MM.1S (cell line): ENCODE data around the gene TCF7L2.

Experiments
- DNase-seq: peaks from one replicate; pipeline ENCODE4 v3.0.0-alpha.2; 2015
- H2AFZ ChIP-seq: fragments of 300-600 bp; sonication (generic); 2 replicates; pipeline ENCODE4 v1.6.0; 2016; ENCODE audit warnings: antibody characterized with exemption, low read length
- H3F3A ChIP-seq: fragments of 300-600 bp; sonication (generic); 2 replicates; pipeline ENCODE4 v1.6.1; 2016; ENCODE audit warnings: mild to moderate bottlenecking, antibody characterized with exemption, low read length, moderate library complexity, mixed read lengths; ENCODE audit not compliant: insufficient read depth
- H3K27ac ChIP-seq: fragments of 300-600 bp; sonication (generic); 2 replicates; pipeline ENCODE4 v1.5.1; 2016; ENCODE audit warnings: mild to moderate bottlenecking, low read length
- H3K27me3 ChIP-seq: fragments of 300-600 bp; sonication (generic); replicated peaks from 2 replicates; pipeline ENCODE4 v1.6.0; 2016; ENCODE audit warnings: low read length; ENCODE audit not compliant: insufficient read depth
- H3K36me3 ChIP-seq: fragments of 300-600 bp; sonication (generic); replicated peaks from 2 replicates; pipeline ENCODE4 v1.6.1; 2016; ENCODE audit warnings: mild to moderate bottlenecking, low read length, mixed read lengths; ENCODE audit not compliant: insufficient read depth
- H3K4me1 ChIP-seq: fragments of 300-600 bp; sonication (generic); 2 replicates; pipeline ENCODE4 v1.6.1; 2016; ENCODE audit warnings: low read length, mixed read lengths
- H3K4me2 ChIP-seq: fragments of 300-600 bp; sonication (generic); 2 replicates; pipeline ENCODE4 v1.6.0; 2016; ENCODE audit warnings: low read depth, low read length
- H3K4me3 ChIP-seq: fragments of 300-600 bp; sonication (generic); 2 replicates; pipeline ENCODE4 v1.5.1; 2016; ENCODE audit warnings: low read length, mixed read lengths
- H3K79me2 ChIP-seq: fragments of 300-600 bp; sonication (generic); 2 replicates; pipeline ENCODE4 v1.6.1; 2016; ENCODE audit warnings: mixed run types, low read length, mixed read lengths
- H3K9ac ChIP-seq: fragments of 300-600 bp; sonication (generic); 2 replicates; pipeline ENCODE4 v1.6.1; 2016; ENCODE audit warnings: low read length, mixed read lengths
- H3K9me2 ChIP-seq: fragments of 300-600 bp; sonication (generic); replicated peaks from 2 replicates; pipeline ENCODE4 v1.6.1; 2016; ENCODE audit warnings: mild to moderate bottlenecking, low read length, mixed read lengths; ENCODE audit not compliant: insufficient read depth
- H3K9me3 ChIP-seq: fragments of 300-600 bp; sonication (generic); replicated peaks from 2 replicates; pipeline ENCODE4 v1.6.1; 2016; ENCODE audit warnings: mild to moderate bottlenecking, low read length, mixed read lengths; ENCODE audit not compliant: insufficient read depth
- H4K20me1 ChIP-seq: fragments of 300-600 bp; sonication (generic); 2 replicates; pipeline ENCODE4 v1.6.1; 2016; ENCODE audit warnings: mild to moderate bottlenecking, low read length, moderate library complexity, mixed read lengths; ENCODE audit not compliant: insufficient read depth
- EZH2 ChIP-seq: fragments of 300-600 bp; sonication (generic); optimal IDR thresholded peaks from 2 replicates; pipeline ENCODE3; 2017; ENCODE audit warnings: low read depth, mild to moderate bottlenecking, antibody characterized with exemption, low read length, mixed read lengths
- EZH2phosphoT487 ChIP-seq: fragments of 300-600 bp; sonication (generic); IDR thresholded peaks from 2 replicates; pipeline ENCODE4 v1.6.1; 2018; ENCODE audit warnings: antibody characterized with exemption, low read length
- TF ChIP-seq, protein P1 (sequence below): fragments of 300-600 bp; sonication (generic); IDR thresholded peaks from 2 replicates; pipeline ENCODE4 v1.5.1; 2016; ENCODE audit warnings: antibody characterized with exemption, low read length, mixed read lengths

TCF7L2 gene

DNA sequence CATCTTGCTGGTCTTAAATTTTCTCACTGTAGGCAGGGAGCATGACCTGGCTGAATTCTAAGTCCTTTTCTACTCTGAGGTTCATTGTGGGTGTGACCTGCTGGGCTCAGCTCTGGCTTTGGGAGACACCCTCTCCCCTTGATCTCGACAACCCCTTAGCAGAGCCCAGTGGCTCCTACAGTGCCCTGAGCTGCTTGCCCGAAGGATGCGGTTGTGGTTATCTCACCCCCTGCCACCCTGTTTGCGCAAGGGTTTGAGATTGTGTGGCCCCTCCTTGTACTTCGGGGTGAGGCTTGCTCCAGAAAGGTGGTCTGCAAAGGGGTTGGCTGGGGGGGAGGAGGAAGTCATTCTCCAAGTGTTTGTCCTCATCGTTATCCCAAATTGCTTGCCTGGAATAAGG lies 55.3 kb downstream of the TCF7L2 start:
- Histone ChIP-seq H3K79me2 (no peaks in the 10 kb centered on the region), H3K9me2 (no peaks in the 10 kb centered on the region), H3K36me3 (no peaks in the 10 kb centered on the region), H3K4me3 (no peak overlapping the region), H4K20me1 (no peaks in the 10 kb centered on the region), H3K4me1 (no peaks in the 10 kb centered on the region), H3K27ac (no peak overlapping the region), H3K27me3 (peaks cover 52% of the 10 kb centered on the region), H3K9ac (no peak overlapping the region), H2AFZ (no peak overlapping the region), H3K4me2 (no peak overlapping the region), H3K9me3 (no peaks in the 10 kb centered on the region), H3F3A (no peaks in the 10 kb centered on the region)
- TF ChIP-seq EZH2phosphoT487 (no peak), EZH2 (no peak)
- TF ChIP-seq, protein P1, sequence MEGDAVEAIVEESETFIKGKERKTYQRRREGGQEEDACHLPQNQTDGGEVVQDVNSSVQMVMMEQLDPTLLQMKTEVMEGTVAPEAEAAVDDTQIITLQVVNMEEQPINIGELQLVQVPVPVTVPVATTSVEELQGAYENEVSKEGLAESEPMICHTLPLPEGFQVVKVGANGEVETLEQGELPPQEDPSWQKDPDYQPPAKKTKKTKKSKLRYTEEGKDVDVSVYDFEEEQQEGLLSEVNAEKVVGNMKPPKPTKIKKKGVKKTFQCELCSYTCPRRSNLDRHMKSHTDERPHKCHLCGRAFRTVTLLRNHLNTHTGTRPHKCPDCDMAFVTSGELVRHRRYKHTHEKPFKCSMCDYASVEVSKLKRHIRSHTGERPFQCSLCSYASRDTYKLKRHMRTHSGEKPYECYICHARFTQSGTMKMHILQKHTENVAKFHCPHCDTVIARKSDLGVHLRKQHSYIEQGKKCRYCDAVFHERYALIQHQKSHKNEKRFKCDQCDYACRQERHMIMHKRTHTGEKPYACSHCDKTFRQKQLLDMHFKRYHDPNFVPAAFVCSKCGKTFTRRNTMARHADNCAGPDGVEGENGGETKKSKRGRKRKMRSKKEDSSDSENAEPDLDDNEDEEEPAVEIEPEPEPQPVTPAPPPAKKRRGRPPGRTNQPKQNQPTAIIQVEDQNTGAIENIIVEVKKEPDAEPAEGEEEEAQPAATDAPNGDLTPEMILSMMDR = no peak
- no peak for DNase-seq

DNA sequence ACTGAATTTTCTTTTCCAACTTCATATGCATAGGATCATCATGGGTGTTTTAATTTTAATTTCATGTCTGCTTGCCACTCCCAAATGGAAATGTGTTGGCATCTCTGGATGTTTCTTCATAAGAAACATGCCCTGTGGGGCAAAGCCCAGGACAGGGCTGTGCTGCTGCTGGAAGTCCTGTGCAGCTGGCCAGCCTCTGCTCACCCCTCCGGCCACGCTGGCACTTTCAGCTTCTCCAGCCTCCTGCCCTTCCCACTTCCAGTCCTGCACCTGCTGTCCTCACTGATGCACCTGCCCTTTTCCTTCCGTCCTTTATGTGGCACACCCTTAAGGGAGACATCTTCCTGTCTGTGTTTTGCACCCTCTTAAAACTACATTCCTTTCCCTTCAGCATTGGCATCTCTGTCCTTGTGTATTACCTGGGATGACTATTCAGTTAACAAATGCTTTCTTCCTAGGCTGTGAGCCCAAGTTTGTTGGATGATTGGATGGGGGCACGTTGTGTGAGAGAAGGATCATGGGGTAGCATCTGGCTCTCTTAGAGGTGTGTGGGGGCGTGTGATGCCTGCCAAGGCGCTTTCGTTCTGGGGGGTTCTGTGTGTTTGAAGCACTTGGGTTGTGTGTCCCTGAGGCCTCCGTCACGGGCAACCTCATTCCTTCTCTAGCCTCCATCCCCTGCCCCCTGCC lies 56.8 kb downstream of the TCF7L2 start:
- Histone ChIP-seq H3K4me2 (no peak overlapping the region), H3K27ac (no peak overlapping the region), H3K79me2 (no peaks in the 10 kb centered on the region), H2AFZ (no peak overlapping the region), H3K27me3 (peaks cover 40% of the 10 kb centered on the region), H3K36me3 (no peaks in the 10 kb centered on the region), H4K20me1 (no peaks in the 10 kb centered on the region), H3K9me2 (no peaks in the 10 kb centered on the region), H3K9ac (no peak overlapping the region), H3K4me1 (no peaks in the 10 kb centered on the region), H3K9me3 (no peaks in the 10 kb centered on the region), H3F3A (no peaks in the 10 kb centered on the region), H3K4me3 (no peak overlapping the region)
- no peak for TF ChIP-seq EZH2phosphoT487
- no peak for TF ChIP-seq EZH2
- TF ChIP-seq, protein P1 = no peak
- DNase-seq = no peak

DNA sequence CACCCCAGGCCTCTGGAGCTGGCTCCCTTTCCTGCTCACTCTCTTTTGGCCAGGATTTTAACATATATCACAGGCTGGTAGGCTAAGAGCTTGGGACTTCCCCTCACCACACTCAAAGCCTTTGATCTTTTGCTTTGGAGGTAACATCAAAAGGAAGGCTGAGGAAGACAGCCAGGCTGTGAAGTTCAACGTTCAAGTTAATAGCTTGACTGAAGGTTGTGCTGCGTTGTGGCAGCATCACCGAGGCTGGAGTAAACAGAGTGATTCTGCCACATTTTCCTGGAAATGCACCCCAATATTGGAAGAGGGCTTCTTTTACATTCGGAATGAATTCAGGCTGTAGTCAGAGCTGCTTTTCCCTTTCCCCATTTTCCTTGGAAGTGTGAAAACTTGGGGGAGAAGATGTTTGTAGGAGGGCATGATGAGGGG lies 57.3 kb downstream of the TCF7L2 start:
- H3K27me3 ChIP-seq = peaks cover 34% of the 10 kb centered on the region
- no peak overlapping the region for H3K4me2 ChIP-seq
- H3K79me2 ChIP-seq = no peaks in the 10 kb centered on the region
- DNase-seq = peak; percentile 40
- no peaks in the 10 kb centered on the region for H3F3A ChIP-seq
- H3K36me3 ChIP-seq = no peaks in the 10 kb centered on the region
- no peak overlapping the region for H2AFZ ChIP-seq
- H3K27ac ChIP-seq = no peak overlapping the region
- no peaks in the 10 kb centered on the region for H3K4me1 ChIP-seq
- no peak overlapping the region for H3K9ac ChIP-seq
- H3K9me3 ChIP-seq = no peaks in the 10 kb centered on the region
- no peak overlapping the region for H3K4me3 ChIP-seq
- H3K9me2 ChIP-seq = no peaks in the 10 kb centered on the region
- no peaks in the 10 kb centered on the region for H4K20me1 ChIP-seq
- TF ChIP-seq EZH2phosphoT487 = no peak
- TF ChIP-seq, protein P1 = no peak
- no peak for TF ChIP-seq EZH2
